Naive thymus-derived CD4-positive, alpha-beta T cell (primary cell): Measurements from ENCODE around the gene ZNF32. TPM values are rescaled to one million over a fixed set of nuclear protein-coding genes. Genes with fewer than 3 reads are reported as not detected.

ENCODE experiments used
- ATAC-seq: fragments of 150-1000 bp; cut with Tn5 transposase; 2 replicates; pipeline ENCODE4 v1.10.0; 2021; ENCODE audit warnings: mild to moderate bottlenecking, moderate library complexity
- CTCF ChIA-PET: fragments of 350-600 bp; sonication (Branson Sonifier 250); formaldehyde crosslinking; loops from one replicate; lab custom pipeline; 2021; ENCODE audit warnings: antibody characterized with exemption; lab: Charles Lee
- POLR2A ChIA-PET: fragments of 350-600 bp; sonication (Branson Sonifier 250); formaldehyde crosslinking; loops from one replicate; lab custom pipeline; 2021; ENCODE audit warnings: antibody characterized with exemption, inconsistent platforms; lab: Charles Lee
- DNase-seq, 9 donors: peaks; one replicate each; pipeline versions ENCODE4 v3.0.0 to v3.0.0-alpha.2; 2020 to 2022; ENCODE audit warnings: mixed read lengths in 1 of 9
- H3K27ac ChIP-seq: one replicate; pipeline ENCODE4 v1.7.0; 2013; ENCODE audit warnings: mild to moderate bottlenecking, low read depth, low read length, moderate library complexity
- H3K27me3 ChIP-seq, 2 donors: one replicate each; pipeline ENCODE4 v1.7.0; 2013; ENCODE audit warnings: low read length in 2 of 2, mild to moderate bottlenecking in 2 of 2, moderate library complexity in 2 of 2; ENCODE audit not compliant: control insufficient read depth in 2 of 2, insufficient read depth in 2 of 2
- H3K36me3 ChIP-seq, 3 experiments: 1 replicate in 2 of 3; 2 replicates in 1 of 3; pipeline ENCODE4 v1.7.0; 2013; ENCODE audit warnings: low read length in 3 of 3, mild to moderate bottlenecking in 3 of 3, moderate library complexity in 1 of 3; ENCODE audit not compliant: insufficient read depth in 3 of 3, control insufficient read depth in 2 of 3
- H3K4me1 ChIP-seq, 2 donors: one replicate each; pipeline ENCODE4 v1.7.0; 2013; ENCODE audit warnings: low read length in 2 of 2, mild to moderate bottlenecking in 2 of 2, moderate library complexity in 1 of 2; ENCODE audit not compliant: control insufficient read depth in 2 of 2, insufficient read depth in 2 of 2
- H3K4me3 ChIP-seq: 2 replicates; pipeline ENCODE4 v1.7.0; 2013; ENCODE audit warnings: mild to moderate bottlenecking, low read length
- H3K9me3 ChIP-seq, 3 experiments: 1 replicate in 2 of 3; 2 replicates in 1 of 3; pipeline ENCODE4 v1.7.0; 2013; ENCODE audit warnings: low read length in 3 of 3; ENCODE audit not compliant: control insufficient read depth in 2 of 3
- H3K27ac Mint-ChIP-seq, 9 donors: one replicate each; pipeline ENCODE4 v1.8.0; 2020 to 2022; ENCODE audit warnings: mixed read lengths in 9 of 9, mild to moderate bottlenecking in 8 of 9, moderate library complexity in 5 of 9, inconsistent platforms in 2 of 9
- H3K27me3 Mint-ChIP-seq, 5 donors: one replicate each; pipeline ENCODE4 v1.8.0; 2021 to 2022; ENCODE audit warnings: mixed read lengths in 5 of 5, mild to moderate bottlenecking in 1 of 5
- H3K36me3 Mint-ChIP-seq, 5 donors: one replicate each; pipeline ENCODE4 v1.8.0; 2020 to 2022; ENCODE audit warnings: mixed read lengths in 5 of 5, mild to moderate bottlenecking in 3 of 5, inconsistent platforms in 1 of 5
- H3K4me1 Mint-ChIP-seq, 7 donors: one replicate each; pipeline ENCODE4 v1.8.0; 2020 to 2022; ENCODE audit warnings: mixed read lengths in 7 of 7, mild to moderate bottlenecking in 3 of 7, inconsistent platforms in 1 of 7
- H3K4me3 Mint-ChIP-seq, 10 donors: one replicate each; pipeline ENCODE4 v1.8.0; 2020 to 2022; ENCODE audit warnings: mild to moderate bottlenecking in 10 of 10, mixed read lengths in 10 of 10, moderate library complexity in 6 of 10, inconsistent platforms in 2 of 10
- H3K9me3 Mint-ChIP-seq, 11 donors: one replicate each; pipeline ENCODE4 v1.8.0; 2020 to 2022; ENCODE audit warnings: mixed read lengths in 11 of 11, mild to moderate bottlenecking in 4 of 11, inconsistent platforms in 1 of 11, moderate library complexity in 1 of 11
- intact Hi-C, 2 donors: fragments of 100-400 bp; cut with micrococcal nuclease; formaldehyde crosslinking; loops; one replicate each; pipeline ENCODE4 v1.15.1; 2023
- polyA plus RNA-seq, 2 donors: library from polyadenylated mRNA; unstranded; fragments of 300-500 nt; fragmentation: Illumina TruSeq; gene quantifications; one replicate each; pipeline ENCODE4 v1.2.3, GENCODE V29; 2021
- total RNA-seq, 6 experiments: library from RNA in 5 of 6; stranded (reverse) in 5 of 6; gene quantifications; 1 replicate in 5 of 6; 2 replicates in 1 of 6; pipeline ENCODE4 v1.2.3 and lab custom pipeline; 2021 to 2026

ZNF32 gene
- total and polyA plus RNA-seq, 7 experiments from 2014 or later = 19.3 to 98.8 (median 44.4) TPM

- H3K9me3 ChIP-seq = peaks cover 6 to 29% (median 6%) of the 10 kb centered on the region in 3 experiments
- ChIA-PET CTCF (no interaction called here), POLR2A (interaction anchor here (0.5 kb wide), 1 partner anchor 13 kb away, joined by 3 read pairs; no protein-coding TSS in a partner anchor)
- intact Hi-C loops = no loop called here
- no peak overlapping the region for H3K4me3 ChIP-seq
- peaks cover 4 to 91% (median 37%) of the 10 kb centered on the region in 11 donors for H3K9me3 Mint-ChIP-seq
- no peaks in the 10 kb centered on the region for H3K27me3 ChIP-seq
- no peak overlapping the region for H3K27ac ChIP-seq
- H3K27me3 Mint-ChIP-seq = no peaks in the 10 kb centered on the region
- peaks cover 0 to 9% (median 2%) of the 10 kb centered on the region in 7 donors for H3K4me1 Mint-ChIP-seq
- no peaks in the 10 kb centered on the region for H3K4me1 ChIP-seq
- no peak for DNase-seq
- H3K4me3 Mint-ChIP-seq = no peak overlapping the region
- no peak overlapping the region for H3K27ac Mint-ChIP-seq
- peaks cover 31 to 70% (median 65%) of the 10 kb centered on the region in 5 donors for H3K36me3 Mint-ChIP-seq
- H3K36me3 ChIP-seq = peaks cover 0 to 35% (median 4%) of the 10 kb centered on the region in 3 experiments
- no peak for ATAC-seq
These were observed 31.8 kb downstream of the ZNF32 start for GRCh38 chr10:43616697-43617370.

DNA sequence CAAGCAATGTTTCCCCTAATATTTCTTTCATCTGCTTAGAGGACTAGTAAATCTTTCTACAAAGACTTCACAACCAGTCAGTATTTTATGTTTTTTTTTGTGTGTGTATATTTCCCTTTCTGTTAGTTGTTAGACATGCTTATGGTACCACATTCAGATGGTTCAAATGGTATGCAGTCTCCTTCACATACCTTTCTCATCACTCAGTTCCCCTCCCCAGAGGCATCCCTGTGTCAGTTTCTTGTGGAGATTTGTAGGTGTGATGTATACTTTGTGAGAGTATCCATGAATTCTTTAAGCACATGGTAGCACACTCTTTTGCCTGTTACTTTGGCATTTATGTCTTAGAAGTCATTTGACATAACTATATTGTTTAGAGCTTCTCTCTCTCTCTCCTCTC lies 38.0 kb downstream of the ZNF32 start:
- H3K4me1 ChIP-seq = peaks cover 11 to 12% of the 10 kb centered on the region in 2 donors
- peaks cover 0 to 44% (median 0%) of the 10 kb centered on the region in 3 experiments for H3K36me3 ChIP-seq
- Mint-ChIP-seq H3K4me1 (peaks cover 11 to 50% (median 43%) of the 10 kb centered on the region in 7 donors), H3K27me3 (no peaks in the 10 kb centered on the region), H3K4me3 (no peak overlapping the region), H3K36me3 (peaks cover 35 to 76% (median 73%) of the 10 kb centered on the region in 5 donors), H3K27ac (no peak overlapping the region), H3K9me3 (peaks cover 3 to 41% (median 9%) of the 10 kb centered on the region in 11 donors)
- ChIA-PET POLR2A (no interaction called here), CTCF (no interaction called here)
- no peak for DNase-seq
- ATAC-seq = no peak
- no peak overlapping the region for H3K4me3 ChIP-seq
- peaks cover 0 to 3% (median 0%) of the 10 kb centered on the region in 3 experiments for H3K9me3 ChIP-seq
- intact Hi-C loops = no loop called here
- no peak overlapping the region for H3K27ac ChIP-seq
- H3K27me3 ChIP-seq = no peaks in the 10 kb centered on the region

DNA sequence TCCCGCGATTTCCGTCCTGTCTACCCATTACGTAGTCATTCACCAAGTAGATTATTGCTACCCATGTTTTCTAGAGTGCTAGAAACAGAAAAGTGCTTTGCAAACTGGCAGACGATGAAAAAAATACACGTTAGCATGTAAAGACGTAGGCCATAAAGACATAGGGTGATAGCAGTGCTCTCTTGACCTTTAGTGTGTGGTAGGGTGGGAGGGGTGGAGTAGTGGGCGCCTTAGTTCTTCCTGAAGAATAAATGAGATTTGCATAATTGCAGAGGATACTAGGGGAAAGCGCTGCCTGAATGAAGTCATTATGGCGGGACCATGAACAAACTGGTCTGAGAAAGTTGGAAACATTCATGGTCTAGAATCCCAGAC lies 41.5 kb downstream of the ZNF32 start:
- Histone ChIP-seq H3K27me3 (no peaks in the 10 kb centered on the region), H3K27ac (no peak overlapping the region), H3K36me3 (peaks cover 0 to 23% (median 0%) of the 10 kb centered on the region in 3 experiments), H3K4me1 (peaks cover 11 to 12% of the 10 kb centered on the region in 2 donors), H3K9me3 (no peaks in the 10 kb centered on the region), H3K4me3 (peak overlapping the region; percentile 82)
- intact Hi-C loops = no loop called here
- ChIA-PET POLR2A (interaction anchor here (0.6 to 4.0 kb wide), 5 partner anchors 13 to 83 kb away, joined by 3 to 22 read pairs (median 3); partner anchors contain the start of genes ZNF239 and ZNF32), CTCF (interaction anchor here (0.6 kb wide), 1 partner anchor 40 kb away, joined by 3 read pairs; no protein-coding TSS in a partner anchor)
- H3K36me3 Mint-ChIP-seq = peaks cover 17 to 49% (median 42%) of the 10 kb centered on the region in 5 donors
- peaks cover 11 to 47% (median 45%) of the 10 kb centered on the region in 7 donors for H3K4me1 Mint-ChIP-seq
- H3K27ac Mint-ChIP-seq = peak overlapping the region; percentile 62 to 88 (median 72)
- peaks cover 0 to 4% (median 0%) of the 10 kb centered on the region in 5 donors for H3K27me3 Mint-ChIP-seq
- H3K4me3 Mint-ChIP-seq = peak overlapping the region; percentile 80 to 93 (median 85)
- DNase-seq (no peak), ATAC-seq (no peak)
- H3K9me3 Mint-ChIP-seq = peaks cover 0 to 14% (median under 1%) of the 10 kb centered on the region in 11 donors

DNA sequence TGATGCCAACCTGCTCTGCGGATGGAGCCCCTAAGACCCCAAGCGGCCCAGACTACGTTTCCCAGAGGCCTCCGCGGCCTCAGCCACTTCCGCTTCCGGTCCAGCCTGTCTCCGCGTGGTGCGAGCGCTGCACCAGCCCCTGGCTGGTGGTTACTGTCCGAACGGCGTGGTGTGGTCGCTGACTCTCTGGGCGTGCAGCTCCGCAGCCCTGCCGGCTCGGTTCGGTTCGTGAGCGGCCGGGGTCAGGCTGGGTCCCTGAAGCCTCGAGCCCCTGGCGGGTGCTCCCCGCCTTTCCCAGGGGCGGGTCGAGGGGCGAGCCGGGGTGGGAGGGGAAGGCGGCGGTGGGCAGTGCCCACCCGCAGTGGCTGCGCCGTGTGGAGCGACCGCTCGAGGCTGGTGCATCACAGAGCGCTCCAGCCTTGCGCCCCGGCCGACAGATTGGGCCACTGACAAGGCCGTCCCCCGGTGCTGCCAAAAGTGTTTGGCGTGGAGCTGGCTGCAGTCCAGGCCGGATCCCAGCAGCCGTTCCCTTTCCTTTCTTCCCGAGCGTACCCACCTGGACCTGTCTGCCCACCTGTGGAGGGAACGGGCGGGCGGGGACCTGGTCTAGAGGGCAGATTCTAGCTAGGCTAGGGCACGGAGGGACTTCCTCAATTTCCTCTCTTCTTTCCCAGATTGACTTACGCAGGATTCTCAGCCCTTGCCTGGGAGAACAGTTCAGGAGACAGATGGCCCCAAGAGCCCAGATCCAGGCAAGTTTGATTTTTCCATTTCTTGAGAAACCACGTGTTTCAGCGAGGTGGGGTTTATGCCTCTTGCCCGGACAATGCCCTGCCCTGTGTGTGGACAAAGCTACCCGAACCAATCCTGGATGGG lies 42.1 kb downstream of the ZNF32 start, which contains the start of gene ZNF485:
ZNF485 (plus strand) TSS at position 116 of the 876 bp plus-strand sequence; CDS start at position 729, 613 bp downstream.
- no peaks in the 10 kb centered on the region for H3K27me3 ChIP-seq
- POLR2A ChIA-PET = interaction anchor here (0.6 to 4.0 kb wide), 6 partner anchors 9 to 42 kb away, joined by 3 to 22 read pairs (median 4); partner anchors contain the start of genes ZNF239 and ZNF32

DNA sequence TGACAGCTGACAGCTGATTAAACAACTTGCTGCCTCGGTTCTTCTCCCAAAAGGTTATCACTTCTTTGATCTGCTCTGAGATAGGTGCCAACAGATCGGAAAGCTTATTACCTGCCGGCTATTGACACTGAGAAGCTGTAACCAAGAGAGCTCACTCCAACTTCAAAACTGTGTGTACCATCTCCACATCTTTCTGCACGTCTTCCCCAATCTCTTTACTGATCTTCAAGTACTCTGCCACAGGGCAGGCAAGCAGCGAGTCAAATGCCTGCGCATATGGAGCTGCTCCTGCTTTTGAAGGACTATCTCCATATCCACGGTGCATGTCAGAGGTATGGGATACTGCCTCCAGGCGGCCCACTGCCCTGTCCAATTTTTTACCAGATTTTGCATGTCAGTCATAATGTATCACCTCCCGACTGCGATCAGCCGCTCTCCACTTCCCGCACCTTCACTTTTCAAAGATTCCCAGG lies 42.8 kb downstream of the ZNF32 start:
- Histone ChIP-seq H3K27ac (peak overlapping the region; percentile 75), H3K36me3 (peaks cover 0 to 21% (median 0%) of the 10 kb centered on the region in 3 experiments), H3K27me3 (no peaks in the 10 kb centered on the region), H3K9me3 (no peaks in the 10 kb centered on the region), H3K4me1 (peaks cover 11 to 12% of the 10 kb centered on the region in 2 donors), H3K4me3 (peak overlapping the region; percentile 82)
- H3K9me3 Mint-ChIP-seq = peaks cover 0 to 16% (median 0%) of the 10 kb centered on the region in 11 donors
- DNase-seq (no peak), ATAC-seq (no peak)
- intact Hi-C loops = loop anchor here (1.0 kb wide), 7 partner anchors 11 to 1054 kb away; partner anchors contain the start of genes ZNF239 (in 2 of the 2), ZNF32 (in 2 of the 2), BMS1 (in 1 of the 2) and ZNF33B (in 1 of the 2)
- H3K4me1 Mint-ChIP-seq = peaks cover 11 to 47% (median 45%) of the 10 kb centered on the region in 7 donors
- H3K4me3 Mint-ChIP-seq = peak overlapping the region; percentile 58 to 88 (median 85)
- CTCF ChIA-PET = no interaction called here
- peak overlapping the region in 8 of 9 donors; percentile 11 to 85 (median 70) for H3K27ac Mint-ChIP-seq
- POLR2A ChIA-PET = interaction anchor here (1.2 to 4.0 kb wide), 4 partner anchors 10 to 42 kb away, joined by 3 to 22 read pairs (median 12); partner anchors contain the start of genes ZNF239 and ZNF32
- peaks cover 0 to 8% (median 0%) of the 10 kb centered on the region in 5 donors for H3K27me3 Mint-ChIP-seq
- peaks cover 14 to 42% (median 29%) of the 10 kb centered on the region in 5 donors for H3K36me3 Mint-ChIP-seq

More for the DNA sequence above, 42.1 kb downstream of the ZNF32 start, which contains the start of gene ZNF485:
- peak within 1 kb of the TSS; percentile 82 for H3K4me3 ChIP-seq
- ATAC-seq (peak; percentile 90), DNase-seq (peak; percentile 41 to 61 (median 56))
- peaks cover 0 to 23% (median 0%) of the 10 kb centered on the region in 3 experiments for H3K36me3 ChIP-seq
- H3K36me3 Mint-ChIP-seq = peaks cover 14 to 46% (median 36%) of the 10 kb centered on the region in 5 donors
- intact Hi-C loops = loop anchor here (1.0 kb wide), 7 partner anchors 11 to 1054 kb away; partner anchors contain the start of genes ZNF239 (in 2 of the 2), ZNF32 (in 2 of the 2), BMS1 (in 1 of the 2) and ZNF33B (in 1 of the 2)
- peaks cover 0 to 13% (median 0%) of the 10 kb centered on the region in 11 donors for H3K9me3 Mint-ChIP-seq
- peaks cover 11 to 12% of the 10 kb centered on the region in 2 donors for H3K4me1 ChIP-seq
- peak within 1 kb of the TSS; percentile 62 to 88 (median 77) for H3K27ac Mint-ChIP-seq
- no peaks in the 10 kb centered on the region for H3K9me3 ChIP-seq
- H3K4me1 Mint-ChIP-seq = peaks cover 11 to 47% (median 45%) of the 10 kb centered on the region in 7 donors
- H3K27me3 Mint-ChIP-seq = peaks cover 0 to 8% (median 0%) of the 10 kb centered on the region in 5 donors
- H3K4me3 Mint-ChIP-seq = peak within 1 kb of the TSS; percentile 80 to 93 (median 85)
- CTCF ChIA-PET = no interaction called here
- H3K27ac ChIP-seq = peak within 1 kb of the TSS; percentile 75
